ENCODE results near the gene ATAT1.

GRCh38 chr6:30682143-30683117 is 55.8 kb downstream of the ATAT1 start:
- TF ChIP-seq POLR2A (IDR thresholded peaks at IDR 0.05) (no peak), CTCF (IDR thresholded peaks at IDR 0.05 in 8 of 11, conservative IDR thresholded peaks at IDR 0.05 in 3 of 11) (no peak), POLR2AphosphoS5 (IDR thresholded peaks at IDR 0.05) (peak; percentile 92 to 95 (median 92))

Measured in spleen (tissue), 7 donors.